CMK (cell line): Measurements from ENCODE around the gene MICAL2.

Source experiments
- DNase-seq: peaks from one replicate; pipeline ENCODE4 v3.0.0-alpha.2; 2010; ENCODE audit warnings: low read depth

MICAL2 gene

GRCh38 chr11:12229450-12230229 is 119.2 kb downstream of the MICAL2 start:
- no peak for DNase-seq

GRCh38 chr11:12232160-12232559 is 121.8 kb downstream of the MICAL2 start:
- DNase-seq = no peak

GRCh38 chr11:12232817-12233601 is 122.6 kb downstream of the MICAL2 start:
- DNase-seq = no peak

GRCh38 chr11:12233602-12233925 is 123.2 kb downstream of the MICAL2 start:
- DNase-seq = no peak

GRCh38 chr11:12234221-12234620 is 123.8 kb downstream of the MICAL2 start:
- DNase-seq = no peak

- DNase-seq = no peak
These were observed 124.7 kb downstream of the MICAL2 start for GRCh38 chr11:12235080-12235479.

- no peak for DNase-seq
These were observed 125.2 kb downstream of the MICAL2 start for GRCh38 chr11:12235553-12235946.

GRCh38 chr11:12235947-12236743 is 125.8 kb downstream of the MICAL2 start:
- no peak for DNase-seq

GRCh38 chr11:12236744-12237101 is 126.3 kb downstream of the MICAL2 start:
- no peak for DNase-seq

- no peak for DNase-seq
These were observed 127.0 kb downstream of the MICAL2 start for GRCh38 chr11:12237381-12237784.

GRCh38 chr11:12238420-12238819 is 128.0 kb downstream of the MICAL2 start:
- no peak for DNase-seq

GRCh38 chr11:12239396-12239795 is 129.0 kb downstream of the MICAL2 start:
- DNase-seq = no peak

- no peak for DNase-seq
These were observed 129.5 kb downstream of the MICAL2 start for GRCh38 chr11:12239804-12240371.

GRCh38 chr11:12240677-12241076 is 130.3 kb downstream of the MICAL2 start:
- no peak for DNase-seq

GRCh38 chr11:12241401-12241800 is 131.0 kb downstream of the MICAL2 start:
- no peak for DNase-seq

GRCh38 chr11:12241971-12242672 is 131.7 kb downstream of the MICAL2 start:
- no peak for DNase-seq

- no peak for DNase-seq
These were observed 132.6 kb downstream of the MICAL2 start for GRCh38 chr11:12242966-12243365.

- no peak for DNase-seq
These were observed 133.1 kb downstream of the MICAL2 start for GRCh38 chr11:12243486-12243885.

- no peak for DNase-seq
These were observed 133.6 kb downstream of the MICAL2 start for GRCh38 chr11:12243911-12244550.

GRCh38 chr11:12245091-12245490 is 134.7 kb downstream of the MICAL2 start:
- DNase-seq = no peak

- no peak for DNase-seq
These were observed 135.2 kb downstream of the MICAL2 start for GRCh38 chr11:12245549-12246016.
